Neural crest cell (in vitro differentiated cells): Measurements from ENCODE around the gene ARRB2. TPM values are rescaled to one million over a fixed set of nuclear protein-coding genes. Genes with fewer than 3 reads are reported as not detected.
"Not testable (repeated sequence)": the region's sequence is repeated elsewhere in the genome, so short reads cannot be mapped to it uniquely, and the experiment has no call there.

Experiments
- DNase-seq: peaks from one replicate; pipeline ENCODE4 v3.0.0; 2021; ENCODE audit warnings: low read depth, mixed read lengths, low spot score
- H3K27ac Mint-ChIP-seq: one replicate; pipeline ENCODE4 v1.8.0; 2021; ENCODE audit warnings: mild to moderate bottlenecking, mixed read lengths; ENCODE audit not compliant: unreplicated experiment
- H3K27me3 Mint-ChIP-seq: 2 replicates; pipeline ENCODE4 v1.8.0; 2021; ENCODE audit warnings: low read depth, mild to moderate bottlenecking, mixed read lengths
- H3K36me3 Mint-ChIP-seq: 2 replicates; pipeline ENCODE4 v1.8.0; 2021; ENCODE audit warnings: low read depth, mild to moderate bottlenecking, mixed read lengths
- H3K4me1 Mint-ChIP-seq: 2 replicates; pipeline ENCODE4 v1.8.0; 2021; ENCODE audit warnings: mixed read lengths
- H3K4me3 Mint-ChIP-seq: one replicate; pipeline ENCODE4 v1.8.0; 2021; ENCODE audit warnings: mild to moderate bottlenecking, mixed read lengths
- H3K9me3 Mint-ChIP-seq: 2 replicates; pipeline ENCODE4 v1.8.0; 2021; ENCODE audit warnings: mixed read lengths
- CTCF ChIP-seq: fragments of 200-600 bp; sonication (generic); conservative IDR thresholded peaks from 2 replicates; pipeline ENCODE4 v1.5.0; 2021; ENCODE audit warnings: antibody characterized with exemption, mild to moderate bottlenecking
- total RNA-seq: library from RNA; stranded (reverse); gene quantifications from 2 replicates; pipeline ENCODE4 v1.2.1, GENCODE V29; 2021

The ARRB2 gene
- total RNA-seq, 1 donor from 2014 or later, result 73.4 TPM

- DNase-seq, result no peak
- no peaks in the 10 kb centered on the region for H3K9me3 Mint-ChIP-seq
- peaks cover 14% of the 10 kb centered on the region for H3K36me3 Mint-ChIP-seq
- no peak overlapping the region for H3K4me3 Mint-ChIP-seq
- H3K27me3 Mint-ChIP-seq, result no peaks in the 10 kb centered on the region
- no peak for TF ChIP-seq CTCF
- no peaks in the 10 kb centered on the region for H3K4me1 Mint-ChIP-seq
- H3K27ac Mint-ChIP-seq, result no peak overlapping the region
Observed at GRCh38 chr17:4674685-4674998, 35.8 kb upstream of the ARRB2 start.

DNA sequence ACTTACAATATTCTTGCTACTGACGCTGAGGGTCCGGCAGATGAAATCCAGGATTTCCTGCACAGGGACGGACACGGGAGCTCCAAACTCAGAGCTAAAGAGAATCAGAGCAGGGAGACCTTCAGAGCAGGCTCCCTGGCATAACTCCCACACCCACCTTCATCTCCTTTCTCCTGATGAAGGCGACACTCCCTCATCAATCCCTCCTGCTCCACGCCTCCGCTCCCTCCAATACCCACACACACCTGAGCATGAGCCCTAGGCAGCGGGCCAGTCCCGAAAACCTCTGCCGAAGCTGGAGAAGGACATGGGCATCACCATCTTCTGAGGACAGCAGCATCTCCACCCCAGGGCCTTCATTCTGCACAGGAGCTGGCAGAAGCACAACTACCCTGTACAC, 34.6 kb upstream of the ARRB2 start:
- TF ChIP-seq CTCF, result no peak
- no peak for DNase-seq
- H3K36me3 Mint-ChIP-seq, result peaks cover 13% of the 10 kb centered on the region
- no peaks in the 10 kb centered on the region for H3K9me3 Mint-ChIP-seq
- H3K27me3 Mint-ChIP-seq, result no peaks in the 10 kb centered on the region
- no peak overlapping the region for H3K4me3 Mint-ChIP-seq
- H3K4me1 Mint-ChIP-seq, result no peaks in the 10 kb centered on the region
- no peak overlapping the region for H3K27ac Mint-ChIP-seq

GRCh38 chr17:4676791-4677190, 33.6 kb upstream of the ARRB2 start:
- no peak for TF ChIP-seq CTCF
- H3K4me1 Mint-ChIP-seq, result no peaks in the 10 kb centered on the region
- H3K4me3 Mint-ChIP-seq, result no peak overlapping the region
- DNase-seq, result no peak
- no peaks in the 10 kb centered on the region for H3K9me3 Mint-ChIP-seq
- no peaks in the 10 kb centered on the region for H3K27me3 Mint-ChIP-seq
- H3K27ac Mint-ChIP-seq, result no peak overlapping the region
- peaks cover 7% of the 10 kb centered on the region for H3K36me3 Mint-ChIP-seq

DNA sequence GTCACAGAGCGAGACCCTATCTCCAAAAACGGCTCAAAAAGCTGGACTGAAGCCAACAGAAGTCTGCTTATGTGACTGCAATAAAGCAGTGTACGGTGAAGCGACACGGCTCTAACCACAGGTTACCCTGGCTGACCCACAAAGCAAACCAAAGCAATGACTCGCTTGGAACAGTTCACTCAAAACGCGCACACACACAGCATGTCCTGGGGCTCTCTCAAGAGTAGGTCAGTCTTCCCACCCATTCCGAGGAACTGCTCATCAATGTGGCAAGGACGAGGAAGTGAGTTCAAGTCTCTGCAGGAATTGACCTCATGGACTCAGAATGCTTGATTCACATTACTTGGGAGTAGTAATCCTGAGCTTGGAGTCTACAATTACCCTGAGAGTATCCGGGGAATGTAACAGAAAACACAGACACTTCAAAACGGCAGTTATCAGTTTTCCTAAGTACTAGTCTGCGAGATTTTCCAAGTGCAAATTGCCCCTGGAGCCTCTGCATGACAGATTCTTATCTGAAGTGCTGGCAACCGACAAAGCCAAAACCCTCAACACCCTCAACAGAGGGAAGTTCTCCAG, 31.9 kb upstream of the ARRB2 start:
- Mint-ChIP-seq H3K27me3 (no peaks in the 10 kb centered on the region), H3K9me3 (no peaks in the 10 kb centered on the region), H3K4me1 (no peaks in the 10 kb centered on the region), H3K4me3 (no peak overlapping the region), H3K27ac (no peak overlapping the region), H3K36me3 (peaks cover 12% of the 10 kb centered on the region)
- TF ChIP-seq CTCF, result no peak
- DNase-seq, result no peak

- Mint-ChIP-seq H3K4me1 (no peaks in the 10 kb centered on the region), H3K9me3 (no peaks in the 10 kb centered on the region), H3K27ac (no peak overlapping the region), H3K36me3 (peaks cover 17% of the 10 kb centered on the region), H3K27me3 (no peaks in the 10 kb centered on the region), H3K4me3 (no peak overlapping the region)
- no peak for TF ChIP-seq CTCF
- no peak for DNase-seq
Observed at GRCh38 chr17:4679658-4680057, 30.8 kb upstream of the ARRB2 start.

DNA sequence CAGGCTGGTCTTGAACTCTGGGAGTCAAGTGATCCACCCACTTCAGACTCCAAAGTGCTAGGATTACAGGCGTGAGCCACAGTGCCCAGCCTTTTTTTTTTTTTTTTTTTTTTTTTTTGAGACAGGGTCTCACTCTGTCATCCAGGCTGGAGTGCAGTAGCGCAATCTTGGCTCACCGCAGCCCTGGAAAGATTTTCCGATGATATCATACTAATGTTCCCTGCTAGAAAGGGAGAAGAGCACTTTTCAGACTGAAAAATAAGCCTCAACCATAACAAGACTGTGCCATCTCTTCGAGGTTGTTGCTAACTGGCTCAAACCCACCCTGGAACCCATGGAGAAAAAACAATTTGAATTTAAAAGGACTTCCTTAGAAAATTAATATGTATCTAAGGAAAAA, 26.7 kb upstream of the ARRB2 start:
- peaks cover 28% of the 10 kb centered on the region for H3K36me3 Mint-ChIP-seq
- not testable (repeated sequence) for H3K27me3 Mint-ChIP-seq, H3K27ac Mint-ChIP-seq, H3K4me1 Mint-ChIP-seq, DNase-seq, H3K4me3 Mint-ChIP-seq, H3K9me3 Mint-ChIP-seq

- H3K27me3 Mint-ChIP-seq, H3K4me3 Mint-ChIP-seq, DNase-seq, H3K4me1 Mint-ChIP-seq, H3K27ac Mint-ChIP-seq, H3K9me3 Mint-ChIP-seq: not testable (repeated sequence)
- H3K36me3 Mint-ChIP-seq, result peaks cover 35% of the 10 kb centered on the region
Observed at GRCh38 chr17:4689872-4690271, 20.6 kb upstream of the ARRB2 start.
